AG04449 (cell line): ENCODE measurements around the gene AOPEP.

Source experiments
- CTCF ChIA-PET: fragments of 350-600 bp; formaldehyde crosslinking; extraction: SDS; loops from one replicate; lab custom pipeline; 2021; ENCODE audit warnings: antibody characterized with exemption; lab: Yijun Ruan, JAX
- POLR2A ChIA-PET: fragments of 400-600, 350-600 bp; formaldehyde crosslinking; extraction: SDS; loops from one replicate; lab custom pipeline; 2020; ENCODE audit warnings: antibody characterized with exemption, inconsistent platforms; lab: Yijun Ruan, JAX
- DNase-seq: peaks from one replicate; pipeline ENCODE4 v3.0.0-alpha.2; 2010; ENCODE audit warnings: low read depth, low spot score
- H3K4me3 ChIP-seq: 2 replicates; pipeline ENCODE4 v1.5.1; 2011; ENCODE audit warnings: low read depth, mild to moderate bottlenecking, control low read depth, low read length
- CTCF ChIP-seq: IDR thresholded peaks from one replicate; pipeline ENCODE4 v1.5.1; 2011; ENCODE audit warnings: mild to moderate bottlenecking, moderate library complexity, low read length, control low read depth, inconsistent platforms; ENCODE audit not compliant: insufficient read depth; ENCODE audit errors: missing control alignments

The AOPEP gene

GRCh38 chr9:95047452-95048224, 321.1 kb downstream of the AOPEP start:
- TF ChIP-seq CTCF = no peak
- ChIA-PET CTCF (interaction anchor here (0.9 to 2.8 kb wide), 2 partner anchors 23 to 82 kb away, joined by 3 to 9 read pairs; no protein-coding TSS in a partner anchor), POLR2A (no interaction called here)
- no peak for DNase-seq
- no peak overlapping the region; the same call in 1 of the 2 replicates for H3K4me3 ChIP-seq

GRCh38 chr9:95048225-95049087, 322.0 kb downstream of the AOPEP start:
- no peak for DNase-seq
- CTCF ChIA-PET = interaction anchor here (1.0 to 2.8 kb wide), 4 partner anchors 10 to 380 kb away, joined by 3 to 9 read pairs (median 4); no protein-coding TSS in a partner anchor
- peak overlapping the region; percentile 65 for H3K4me3 ChIP-seq
- POLR2A ChIA-PET = no interaction called here
- no peak for TF ChIP-seq CTCF

DNA sequence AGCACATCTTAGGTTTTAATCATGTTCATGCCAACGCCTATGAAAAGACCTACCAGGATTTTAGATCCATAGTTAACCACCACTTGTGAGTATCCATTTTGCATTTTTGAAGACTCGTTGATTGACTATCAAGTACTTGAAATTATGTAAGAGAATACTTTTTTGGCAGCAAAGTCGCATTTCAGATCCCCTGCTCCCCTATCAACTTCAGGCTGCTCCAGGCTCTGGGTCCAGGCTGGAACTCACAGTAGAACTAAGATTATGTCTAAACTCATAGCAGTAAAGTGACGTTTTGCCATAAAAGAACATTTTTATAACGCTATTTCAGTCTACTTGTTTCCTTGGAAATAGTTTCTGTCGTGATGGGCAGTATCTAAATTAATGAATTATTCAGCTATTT, 323.3 kb downstream of the AOPEP start:
- ChIA-PET CTCF (interaction anchor here (1.3 to 2.8 kb wide), 2 partner anchors 25 to 369 kb away, joined by 5 to 9 read pairs; no protein-coding TSS in a partner anchor), POLR2A (no interaction called here)
- peak overlapping the region; percentile 65 for H3K4me3 ChIP-seq
- no peak for TF ChIP-seq CTCF
- DNase-seq = no peak

- TF ChIP-seq CTCF = no peak
- ChIA-PET POLR2A (interaction anchor here (0.6 kb wide), 1 partner anchor 348 kb away, joined by 3 read pairs; no protein-coding TSS in a partner anchor), CTCF (interaction anchor here (0.9 to 1.8 kb wide), 6 partner anchors 23 to 384 kb away, joined by 3 to 6 read pairs (median 4); no protein-coding TSS in a partner anchor)
- no peak for DNase-seq
- no peak overlapping the region for H3K4me3 ChIP-seq
Observed at GRCh38 chr9:95053611-95054570, 327.4 kb downstream of the AOPEP start.

DNA sequence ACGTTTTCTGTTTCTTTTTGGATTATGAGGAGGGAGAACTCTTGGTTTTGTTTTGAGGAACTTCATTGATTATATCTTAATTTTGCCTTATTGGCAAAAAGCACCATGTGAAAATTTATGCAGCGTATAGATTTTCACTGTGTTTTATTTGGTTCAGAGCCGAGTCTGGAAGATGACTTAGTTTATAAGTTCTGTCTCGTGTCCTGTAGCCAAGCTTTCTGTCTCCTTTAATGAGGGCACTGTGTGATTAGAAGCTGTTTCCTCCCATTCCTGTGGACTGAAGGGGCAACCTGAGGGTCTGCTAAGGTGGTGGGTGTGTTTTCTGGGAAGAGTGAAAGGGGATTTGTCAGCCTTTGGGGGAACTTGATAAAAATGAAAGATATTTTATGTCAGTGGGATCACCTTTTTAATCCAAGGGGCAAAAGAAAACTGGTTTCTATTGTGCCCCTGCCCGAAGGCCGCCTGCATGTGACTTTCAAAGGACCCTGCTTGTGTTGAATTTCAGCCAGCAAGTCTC, 328.9 kb downstream of the AOPEP start:
- no peak for DNase-seq
- TF ChIP-seq CTCF = no peak
- POLR2A ChIA-PET = no interaction called here
- CTCF ChIA-PET = interaction anchor here (1.8 kb wide), 1 partner anchor 273 kb away, joined by 5 read pairs; no protein-coding TSS in a partner anchor
- peak overlapping the region; percentile 57 for H3K4me3 ChIP-seq
